ENCODE results near the gene RPL21.

DNA sequence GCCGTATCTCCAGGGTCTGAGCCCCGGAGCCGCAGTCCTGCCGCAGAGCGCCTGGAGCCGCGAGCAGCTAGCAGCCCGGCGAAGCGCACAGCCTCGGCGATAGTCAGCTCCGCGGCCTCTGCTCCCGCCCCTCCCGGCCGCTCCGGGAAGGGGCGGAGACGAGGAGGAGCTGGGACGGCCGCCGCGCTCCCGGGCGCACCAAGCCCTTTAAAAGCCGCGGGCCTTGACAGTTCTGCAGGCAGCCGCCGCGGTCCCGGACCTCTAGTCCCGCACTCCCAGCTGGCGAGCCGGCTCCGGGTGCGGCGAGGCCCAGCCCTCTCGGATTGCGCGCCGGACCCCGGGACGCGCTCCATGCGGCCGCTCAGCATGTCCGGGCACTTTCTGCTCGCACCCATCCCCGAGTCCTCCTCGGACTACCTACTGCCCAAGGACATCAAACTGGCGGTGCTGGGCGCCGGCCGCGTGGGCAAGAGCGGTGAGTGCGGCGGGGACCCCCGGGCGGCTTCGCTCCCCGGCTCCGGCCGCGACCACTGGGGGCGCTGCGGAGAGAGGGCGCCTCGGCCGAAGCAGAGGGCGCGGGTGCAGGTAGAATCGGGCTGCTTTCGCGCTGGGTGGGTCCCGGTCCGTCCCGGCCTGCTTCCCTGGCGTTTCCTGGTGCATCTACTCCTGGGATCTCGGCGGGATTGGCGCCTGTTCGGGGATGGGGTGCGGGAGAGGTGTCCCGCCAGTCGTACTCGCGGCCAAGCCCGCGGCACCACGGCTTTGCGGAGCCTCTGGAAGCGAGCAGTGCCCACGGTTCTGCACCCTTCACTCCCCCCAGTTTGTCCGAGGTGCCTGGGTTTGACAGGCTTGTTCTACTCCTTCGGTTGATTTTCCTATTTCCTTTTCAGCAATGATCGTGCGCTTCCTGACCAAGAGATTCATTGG, 19.5 kb downstream of the RPL21 start, which contains the start of gene RASL11A:
- peak; percentile 91 for TF ChIP-seq CTCF (IDR thresholded peaks at IDR 0.05; ENCODE audit: insufficient read depth, low read length, poor library complexity, severe bottlenecking)
- no peak for TF ChIP-seq EZH2phosphoT487 (conservative IDR thresholded peaks at IDR 0.05; ENCODE audit: low read length)

Measured in SU-DHL-6 (cell line).